C4-2B (cell line): ENCODE measurements around the gene ARHGAP26.

Experiments used
- ZFX ChIP-seq: fragments of 450-650 bp; IDR thresholded peaks from 2 replicates; pipeline ENCODE4 v1.6.1; 2017
- TF ChIP-seq, protein P1 (sequence below): fragments of 450-650 bp; conservative IDR thresholded peaks from 2 replicates; pipeline ENCODE4 v1.5.1; 2017; ENCODE audit warnings: mild to moderate bottlenecking

DNA sequence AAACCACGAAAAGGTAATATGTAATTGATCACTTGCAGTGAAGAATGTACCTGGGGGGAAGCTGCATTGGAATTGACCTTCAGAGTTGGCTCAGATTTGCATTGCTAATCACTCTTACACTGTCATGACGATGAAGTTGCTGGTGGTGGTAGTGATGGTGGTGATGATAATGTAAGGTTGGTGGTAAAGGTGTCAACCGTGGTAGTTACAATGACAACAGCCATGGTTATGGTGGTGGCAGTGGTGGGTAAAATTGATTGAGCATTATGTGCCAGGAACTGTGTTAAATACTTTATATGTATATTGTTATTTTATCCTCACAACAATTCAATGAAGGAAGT, 350.9 kb downstream of the ARHGAP26 start:
- TF ChIP-seq, protein P1, sequence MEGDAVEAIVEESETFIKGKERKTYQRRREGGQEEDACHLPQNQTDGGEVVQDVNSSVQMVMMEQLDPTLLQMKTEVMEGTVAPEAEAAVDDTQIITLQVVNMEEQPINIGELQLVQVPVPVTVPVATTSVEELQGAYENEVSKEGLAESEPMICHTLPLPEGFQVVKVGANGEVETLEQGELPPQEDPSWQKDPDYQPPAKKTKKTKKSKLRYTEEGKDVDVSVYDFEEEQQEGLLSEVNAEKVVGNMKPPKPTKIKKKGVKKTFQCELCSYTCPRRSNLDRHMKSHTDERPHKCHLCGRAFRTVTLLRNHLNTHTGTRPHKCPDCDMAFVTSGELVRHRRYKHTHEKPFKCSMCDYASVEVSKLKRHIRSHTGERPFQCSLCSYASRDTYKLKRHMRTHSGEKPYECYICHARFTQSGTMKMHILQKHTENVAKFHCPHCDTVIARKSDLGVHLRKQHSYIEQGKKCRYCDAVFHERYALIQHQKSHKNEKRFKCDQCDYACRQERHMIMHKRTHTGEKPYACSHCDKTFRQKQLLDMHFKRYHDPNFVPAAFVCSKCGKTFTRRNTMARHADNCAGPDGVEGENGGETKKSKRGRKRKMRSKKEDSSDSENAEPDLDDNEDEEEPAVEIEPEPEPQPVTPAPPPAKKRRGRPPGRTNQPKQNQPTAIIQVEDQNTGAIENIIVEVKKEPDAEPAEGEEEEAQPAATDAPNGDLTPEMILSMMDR: no peak
- no peak for TF ChIP-seq ZFX
